Activated CD8-positive, alpha-beta memory T cell treated with anti-CD3 and anti-CD28 coated beads, Interleukin-2, amount 50 U/mL, for 24 hours (primary cell): Measurements from ENCODE around the gene NTPCR.
A peak's percentile ranks its signal among the peaks of the same experiment; 100 is the strongest.
"Not testable (repeated sequence)": the region's sequence is repeated elsewhere in the genome, so short reads cannot be mapped to it uniquely, and the experiment has no call there.

ENCODE experiments used
- DNase-seq: peaks from one replicate; pipeline ENCODE4 v3.0.0-alpha.2; 2020; ENCODE audit errors: extremely low read depth

Gene NTPCR, protein sequence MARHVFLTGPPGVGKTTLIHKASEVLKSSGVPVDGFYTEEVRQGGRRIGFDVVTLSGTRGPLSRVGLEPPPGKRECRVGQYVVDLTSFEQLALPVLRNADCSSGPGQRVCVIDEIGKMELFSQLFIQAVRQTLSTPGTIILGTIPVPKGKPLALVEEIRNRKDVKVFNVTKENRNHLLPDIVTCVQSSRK

DNA sequence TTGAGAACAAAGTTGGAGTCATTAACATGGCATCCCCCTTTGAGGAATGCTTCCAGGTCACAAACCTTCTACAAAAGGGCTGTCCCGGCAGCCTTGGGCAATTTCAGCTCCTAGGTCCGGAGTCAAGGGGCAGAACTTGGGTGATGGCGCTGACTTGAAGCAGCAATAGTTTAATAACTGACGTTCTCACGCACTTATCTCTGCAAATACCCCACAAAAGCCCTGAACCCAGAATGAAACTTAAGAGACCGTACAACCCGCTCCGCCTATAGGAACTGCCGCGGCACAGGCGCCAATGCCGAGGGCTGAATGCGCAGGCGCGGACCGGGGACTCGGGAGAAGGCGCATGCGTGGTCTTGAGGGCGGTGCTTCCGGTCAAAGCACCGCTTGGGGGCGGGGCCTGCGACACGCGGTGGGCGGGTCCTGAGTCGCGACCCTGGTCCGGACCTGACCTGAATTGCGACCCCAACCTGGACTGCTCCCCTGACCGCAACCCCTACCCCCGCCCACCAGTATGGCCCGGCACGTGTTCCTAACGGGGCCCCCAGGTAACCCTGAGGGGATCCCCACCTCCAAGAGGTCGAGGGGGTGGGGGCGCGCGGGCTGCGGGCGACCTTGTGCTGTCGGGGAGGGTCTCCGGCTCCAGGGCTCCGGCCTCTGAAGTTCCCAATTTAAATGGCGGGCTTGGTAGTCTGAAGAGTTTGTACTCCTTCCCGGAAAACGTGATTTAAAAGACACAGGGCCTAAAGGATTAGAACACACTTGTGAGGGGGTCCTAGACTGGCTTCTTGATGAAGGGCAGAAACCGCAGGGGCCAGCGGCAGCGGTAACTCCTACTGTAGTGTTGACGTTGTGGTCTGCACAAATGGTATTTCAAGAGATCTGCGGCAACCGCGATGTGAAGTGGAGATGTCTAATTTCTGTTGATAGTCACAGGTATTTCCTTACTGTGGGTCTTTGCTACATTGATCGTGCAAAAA lies at the start of gene NTPCR:
Gene NTPCR, plus strand, starts transcription at position 415 of the 980 bp plus-strand sequence. Its CDS starts 100 bp downstream, at position 515.
- peak; percentile 86 for DNase-seq

DNA sequence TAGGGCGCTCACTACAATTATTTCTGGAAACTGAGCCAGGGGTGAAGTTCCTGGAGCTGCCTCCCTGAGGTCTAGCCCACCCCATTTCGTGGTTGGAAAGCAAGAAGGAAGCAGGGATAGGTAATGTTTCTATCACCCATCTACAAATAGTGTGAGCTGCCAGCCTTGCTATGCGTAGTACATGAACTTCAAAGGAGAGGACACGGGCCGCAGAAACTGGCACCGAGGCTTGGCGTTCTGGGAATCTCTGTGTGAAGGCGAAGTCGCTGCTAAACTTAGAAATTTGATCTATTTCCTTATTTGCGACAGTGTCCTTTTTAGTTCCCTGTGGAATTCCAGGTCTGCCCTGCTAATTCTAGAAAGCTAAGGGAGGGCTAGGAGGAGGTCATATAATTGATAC lies 49.6 kb upstream of the NTPCR start:
- DNase-seq = no peak

DNA sequence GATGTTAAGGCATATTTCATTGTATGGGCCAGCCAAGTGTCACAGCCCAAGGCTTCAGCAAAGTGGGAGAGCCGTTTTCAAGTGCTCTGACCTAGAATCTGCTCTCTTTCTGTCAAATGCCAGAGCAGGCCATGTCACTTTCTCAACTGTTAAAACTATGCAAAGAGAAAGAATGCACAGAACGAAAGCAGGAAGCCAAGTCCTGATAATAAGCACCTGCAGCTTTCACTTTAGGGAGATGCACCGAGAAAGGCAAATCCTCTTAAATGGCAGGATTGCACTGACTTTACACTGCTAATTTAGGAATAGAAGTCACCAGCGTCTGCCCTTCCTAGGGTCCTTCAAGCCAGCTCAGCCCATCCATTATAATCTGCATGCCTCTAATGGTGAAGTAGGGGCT lies 49.2 kb upstream of the NTPCR start:
- no peak for DNase-seq

DNA sequence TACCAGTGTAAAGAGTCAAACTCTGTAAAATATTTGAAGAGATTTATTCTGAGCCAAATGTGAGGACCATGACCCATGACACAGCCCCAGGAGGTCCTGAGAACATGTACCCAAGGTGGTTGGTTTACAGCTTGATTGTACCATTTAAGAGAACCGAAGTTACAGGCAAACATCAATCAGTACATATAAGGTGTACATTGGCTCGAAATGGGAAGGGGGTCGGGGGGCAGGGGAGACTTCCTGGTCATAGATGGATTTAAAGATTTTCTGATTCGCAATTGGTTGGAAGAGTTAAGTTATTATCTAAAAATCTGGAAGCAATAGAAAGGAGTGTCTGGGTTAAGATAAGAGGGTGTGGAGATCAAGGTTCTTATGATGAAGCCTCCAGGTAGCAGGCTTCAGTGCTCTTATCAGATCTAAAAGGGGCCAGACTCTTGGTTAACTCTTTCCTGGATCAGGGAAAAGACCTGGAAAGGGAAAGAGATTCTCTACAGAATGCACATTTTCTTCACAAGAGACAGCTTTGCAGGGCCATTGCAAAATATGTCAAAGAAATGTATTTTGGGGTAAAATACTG lies 47.5 kb upstream of the NTPCR start:
- no peak for DNase-seq

DNA sequence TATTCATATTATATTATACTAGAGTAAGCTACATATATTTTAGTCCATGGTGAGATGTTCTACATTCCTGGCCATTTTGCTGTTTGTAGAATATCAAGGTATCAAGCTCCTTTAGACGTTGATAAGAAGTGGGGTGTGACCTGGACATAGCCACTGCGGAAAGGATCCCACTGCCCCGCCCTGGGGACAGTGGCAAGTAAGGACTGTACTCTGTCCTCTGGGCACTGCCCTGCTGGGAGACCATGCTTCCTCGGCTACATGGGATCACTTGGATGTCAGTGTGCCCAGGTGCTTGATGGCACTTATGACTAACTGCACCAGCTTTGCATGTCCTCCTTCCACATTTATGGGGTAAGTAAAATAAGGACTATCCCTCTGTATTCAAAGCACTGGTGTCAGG lies 46.3 kb upstream of the NTPCR start:
- no peak for DNase-seq

DNA sequence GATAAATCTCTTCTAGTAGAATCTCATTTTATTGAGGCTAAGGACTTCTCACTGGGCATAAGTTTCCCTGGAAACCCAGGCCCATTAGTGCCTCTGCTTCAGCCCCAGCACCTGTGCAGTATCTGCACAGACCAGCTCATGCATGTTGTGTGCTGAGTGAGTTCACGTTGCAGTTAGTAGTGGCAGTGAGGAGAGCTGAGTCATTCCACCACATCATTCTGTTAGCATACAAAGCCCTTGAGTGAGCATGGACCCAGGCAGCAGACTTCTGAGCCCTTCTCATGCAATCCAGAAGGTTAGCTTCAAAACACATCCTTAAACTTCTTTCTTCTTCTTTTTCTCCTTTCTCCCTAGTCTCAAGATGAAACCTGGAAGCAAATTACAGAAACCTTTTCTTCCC lies 45.8 kb upstream of the NTPCR start:
- DNase-seq = no peak

DNA sequence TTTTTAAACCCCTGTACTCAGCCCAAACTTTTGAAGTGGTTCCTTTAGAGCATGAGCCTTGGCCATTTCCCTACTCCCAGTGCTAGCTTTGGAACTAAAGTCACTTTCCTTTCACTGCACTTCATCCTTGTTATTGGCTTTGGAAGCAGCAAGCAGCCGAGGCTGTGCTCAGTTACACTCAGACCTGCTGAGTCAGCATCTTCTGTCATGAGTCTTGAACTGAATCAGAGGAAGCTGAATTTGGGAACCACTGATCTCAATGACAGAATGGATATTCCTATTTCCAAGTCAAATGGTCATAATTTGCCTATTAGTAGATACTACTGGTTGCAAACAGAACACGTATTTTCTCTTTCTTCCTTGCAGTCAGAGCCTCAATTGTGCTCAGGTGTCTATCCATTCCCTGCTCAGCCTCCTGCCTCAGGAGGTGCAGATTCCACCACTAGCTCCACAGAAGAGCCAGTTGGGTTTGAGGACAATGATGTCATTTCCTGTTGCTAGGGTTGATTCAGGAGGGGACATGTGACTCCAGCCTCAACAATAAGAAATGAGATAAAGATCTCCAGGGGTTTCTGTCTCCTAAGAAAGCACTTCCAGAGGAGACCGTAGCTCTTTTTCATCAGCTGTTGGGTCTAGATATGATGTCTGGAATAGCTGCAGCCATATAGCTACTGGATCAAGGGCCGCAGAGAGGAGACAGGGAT lies 44.9 kb upstream of the NTPCR start:
- DNase-seq = no peak

- DNase-seq = no peak
Measured at GRCh38 chr1:232906441-232906840, 44.0 kb upstream of the NTPCR start.

- DNase-seq = no peak
Measured at GRCh38 chr1:232908831-232909230, 41.6 kb upstream of the NTPCR start.

DNA sequence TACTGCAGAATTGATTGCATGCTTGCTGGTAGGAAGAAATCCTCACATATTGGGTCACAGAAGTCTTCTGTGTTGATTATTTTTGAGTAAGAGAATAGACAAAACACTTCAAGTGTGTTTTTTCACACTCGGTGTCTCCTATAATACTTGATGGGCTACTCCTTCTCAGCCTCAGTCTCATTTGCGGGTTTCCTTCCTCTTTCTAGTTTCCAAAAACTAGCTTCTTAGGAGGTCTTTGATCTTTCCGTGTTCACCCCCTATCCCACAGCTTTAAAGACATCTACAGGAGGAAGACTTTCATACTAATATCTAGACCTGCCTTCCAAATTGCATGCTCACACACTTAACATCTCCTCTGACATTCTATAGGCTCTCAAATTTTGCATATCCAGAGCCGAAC lies 40.7 kb upstream of the NTPCR start:
- no peak for DNase-seq

- DNase-seq = no peak
Measured at GRCh38 chr1:232911027-232911599, 39.3 kb upstream of the NTPCR start.

- no peak for DNase-seq
Measured at GRCh38 chr1:232912845-232913580, 37.4 kb upstream of the NTPCR start.

GRCh38 chr1:232914271-232914670 lies 36.1 kb upstream of the NTPCR start:
- DNase-seq = not testable (repeated sequence)

DNA sequence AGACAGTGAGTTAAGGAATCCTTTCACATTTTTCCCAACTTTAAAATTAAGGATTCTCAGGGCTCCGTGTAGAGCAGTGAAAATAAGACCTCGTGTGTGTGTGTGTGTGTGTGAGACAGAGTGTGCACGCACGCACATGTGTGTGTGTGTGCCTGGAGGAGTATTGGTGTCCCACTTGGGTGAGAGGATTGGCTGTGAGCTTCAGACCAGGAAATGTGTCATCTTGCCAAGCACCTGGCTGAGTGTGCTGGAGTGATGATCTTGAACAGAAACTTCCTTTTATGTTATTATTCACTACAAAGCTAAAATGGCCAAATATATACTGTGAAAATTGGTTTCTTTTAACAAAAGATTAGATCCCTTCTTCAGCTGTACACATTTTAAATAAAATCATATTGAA lies 35.2 kb upstream of the NTPCR start:
- no peak for DNase-seq

- no peak for DNase-seq
Measured at GRCh38 chr1:232917053-232917452, 33.4 kb upstream of the NTPCR start.

GRCh38 chr1:232921381-232921780 lies 29.0 kb upstream of the NTPCR start:
- DNase-seq = no peak

DNA sequence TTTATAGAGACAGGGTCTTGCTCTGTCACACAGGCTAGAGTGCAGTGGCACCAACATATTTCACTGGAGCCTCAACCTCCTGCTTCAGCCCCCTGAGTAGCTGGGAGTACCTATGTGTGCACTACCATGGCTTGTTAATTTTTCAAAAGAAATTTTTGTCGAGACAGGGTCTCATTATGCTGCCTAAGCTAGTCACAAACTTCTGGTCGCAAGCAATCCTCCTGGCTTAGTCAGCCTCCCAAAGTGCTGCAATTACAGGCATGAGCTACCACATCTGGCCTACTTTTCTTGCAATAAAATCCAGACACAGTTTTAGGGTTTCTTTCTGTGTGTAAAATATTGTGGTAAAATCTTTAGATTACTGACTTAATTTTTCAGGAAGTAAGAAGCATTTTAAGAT lies 27.9 kb upstream of the NTPCR start:
- DNase-seq = no peak

DNA sequence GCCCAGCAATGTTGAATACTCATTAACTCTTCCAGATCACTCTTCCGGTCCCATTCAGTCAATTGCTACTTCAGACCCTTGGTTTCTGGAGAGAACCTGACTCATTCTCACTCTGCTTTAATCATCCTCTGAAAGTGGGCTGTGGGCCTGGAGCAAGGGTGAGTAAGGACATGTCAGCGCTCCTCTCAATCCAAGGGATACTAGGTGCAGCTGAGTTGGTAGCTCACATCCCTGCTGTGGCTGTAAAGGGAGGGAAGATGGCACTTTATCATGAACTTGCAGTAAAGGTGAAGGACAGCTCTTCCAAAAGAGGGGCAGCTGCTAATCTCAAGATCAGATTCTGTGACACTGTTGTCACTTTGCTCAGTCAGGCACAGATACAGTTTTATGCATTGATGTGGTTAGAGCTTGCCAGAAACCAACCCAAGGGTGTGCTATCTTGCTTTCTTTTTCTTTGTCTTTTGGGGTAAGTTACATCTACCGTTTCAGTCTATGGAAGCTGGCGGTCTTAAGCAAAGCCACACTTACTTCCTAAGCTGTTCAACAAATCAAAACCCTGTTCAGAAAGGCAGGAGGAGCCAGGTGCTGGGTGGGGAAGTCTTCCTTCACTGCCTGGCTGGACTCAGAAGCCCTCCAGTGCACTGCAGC lies 26.5 kb upstream of the NTPCR start:
- DNase-seq = peak; percentile 12

DNA sequence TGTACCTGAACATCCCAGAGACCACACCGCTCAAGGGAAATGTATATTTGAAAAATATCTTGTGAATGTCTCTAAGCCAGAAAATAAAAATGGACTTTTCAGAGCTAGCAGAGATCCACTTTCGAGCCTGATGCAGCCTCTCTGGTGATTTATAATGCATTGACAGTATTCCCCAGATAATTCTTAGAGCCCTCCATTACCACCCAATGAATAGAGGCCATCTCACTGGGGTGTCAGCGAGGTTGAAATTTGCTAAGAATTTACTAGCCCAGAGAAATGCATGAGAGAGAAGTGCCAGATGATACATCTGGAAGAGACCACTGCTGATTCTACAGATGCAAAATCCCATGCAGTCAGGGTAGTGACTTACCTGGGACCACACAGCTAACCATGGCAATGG lies 25.5 kb upstream of the NTPCR start:
- no peak for DNase-seq

DNA sequence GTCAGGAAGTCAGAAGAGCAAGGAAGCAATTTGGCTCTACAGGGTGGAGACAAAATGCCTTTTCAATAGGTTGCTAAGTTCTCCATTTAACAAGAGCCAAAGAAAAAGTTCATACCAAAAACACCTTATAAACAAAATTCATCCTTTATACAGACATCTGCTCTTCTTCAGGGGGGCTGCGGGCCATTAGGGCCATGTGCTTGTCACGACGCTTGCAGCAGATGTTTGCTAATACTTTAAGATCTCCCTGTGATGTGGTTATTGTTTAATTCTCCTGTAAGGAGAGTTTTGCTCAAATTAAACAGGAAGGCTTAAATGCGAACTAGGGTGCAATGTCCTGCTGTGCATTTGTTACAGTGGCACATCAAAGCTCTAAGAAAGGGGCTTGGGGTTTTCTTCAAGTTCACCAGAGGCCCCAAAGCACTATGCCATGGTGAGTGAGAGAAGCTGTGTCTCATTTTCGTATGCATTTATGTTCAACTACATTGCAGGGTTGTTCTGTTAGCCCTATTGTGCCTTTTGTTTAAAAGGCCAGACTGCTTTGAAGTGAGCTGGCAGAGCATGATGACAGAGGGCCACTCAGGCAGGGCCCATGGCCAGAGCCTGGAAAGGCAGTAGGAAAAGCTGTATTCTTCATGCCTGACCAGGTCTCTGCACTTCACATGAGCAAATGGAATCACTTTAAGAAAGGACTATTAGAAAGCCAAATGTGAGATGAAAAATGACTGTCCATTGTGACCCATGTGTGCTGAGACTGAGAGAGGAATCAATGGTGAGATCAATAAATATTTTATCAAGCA lies 24.8 kb upstream of the NTPCR start:
- DNase-seq = no peak
